GM12865 (cell line): ENCODE results near the gene TMEM235.

ENCODE experiments used
- DNase-seq: peaks from one replicate; pipeline ENCODE4 v3.0.0; 2010; ENCODE audit warnings: low read depth
- H3K4me3 ChIP-seq: 2 replicates; pipeline ENCODE4 v1.5.1; 2011; ENCODE audit warnings: mild to moderate bottlenecking, low read depth, low read length, control low read depth
- TF ChIP-seq, protein P1 (sequence below): IDR thresholded peaks from 2 replicates; pipeline ENCODE4 v1.5.1; 2011; ENCODE audit warnings: low read length, control low read depth, low read depth, inconsistent platforms; ENCODE audit not compliant: insufficient read depth; ENCODE audit errors: missing control alignments

The TMEM235 gene

DNA sequence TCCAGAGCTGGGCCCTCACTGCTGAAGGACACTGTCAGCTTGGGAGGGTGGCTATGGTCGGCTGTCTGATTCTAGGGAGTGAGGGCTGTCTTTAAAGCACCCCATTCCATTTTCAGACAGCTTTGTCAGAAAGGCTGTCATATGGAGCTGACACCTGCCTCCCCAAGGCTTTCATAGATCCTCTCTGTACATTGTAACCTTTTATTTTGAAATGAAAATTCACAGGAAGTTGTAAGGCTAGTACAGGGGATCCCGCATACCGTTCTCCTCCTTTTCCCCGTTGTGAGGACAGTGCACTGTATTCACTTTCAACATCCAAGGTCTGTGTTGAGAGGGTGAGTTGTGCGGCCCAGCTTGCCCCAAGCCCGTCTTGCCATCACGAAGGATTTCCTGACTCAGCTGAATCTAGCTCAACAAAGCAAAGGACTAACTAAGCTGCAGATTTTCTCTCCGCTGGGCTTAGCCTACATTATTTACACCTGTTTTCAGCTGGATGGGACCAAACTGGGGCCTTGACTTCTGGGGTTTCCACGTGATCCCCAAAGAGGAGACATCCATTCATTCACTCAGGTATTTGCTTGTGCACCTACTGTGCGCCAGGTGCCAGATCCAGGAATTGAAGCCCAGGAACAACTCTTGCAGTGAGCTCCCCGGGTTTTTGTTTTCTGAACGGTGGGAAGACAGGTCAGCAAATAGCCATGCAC lies 5.2 kb upstream of the TMEM235 start:
- H3K4me3 ChIP-seq = no peak overlapping the region
- no peak for DNase-seq

DNA sequence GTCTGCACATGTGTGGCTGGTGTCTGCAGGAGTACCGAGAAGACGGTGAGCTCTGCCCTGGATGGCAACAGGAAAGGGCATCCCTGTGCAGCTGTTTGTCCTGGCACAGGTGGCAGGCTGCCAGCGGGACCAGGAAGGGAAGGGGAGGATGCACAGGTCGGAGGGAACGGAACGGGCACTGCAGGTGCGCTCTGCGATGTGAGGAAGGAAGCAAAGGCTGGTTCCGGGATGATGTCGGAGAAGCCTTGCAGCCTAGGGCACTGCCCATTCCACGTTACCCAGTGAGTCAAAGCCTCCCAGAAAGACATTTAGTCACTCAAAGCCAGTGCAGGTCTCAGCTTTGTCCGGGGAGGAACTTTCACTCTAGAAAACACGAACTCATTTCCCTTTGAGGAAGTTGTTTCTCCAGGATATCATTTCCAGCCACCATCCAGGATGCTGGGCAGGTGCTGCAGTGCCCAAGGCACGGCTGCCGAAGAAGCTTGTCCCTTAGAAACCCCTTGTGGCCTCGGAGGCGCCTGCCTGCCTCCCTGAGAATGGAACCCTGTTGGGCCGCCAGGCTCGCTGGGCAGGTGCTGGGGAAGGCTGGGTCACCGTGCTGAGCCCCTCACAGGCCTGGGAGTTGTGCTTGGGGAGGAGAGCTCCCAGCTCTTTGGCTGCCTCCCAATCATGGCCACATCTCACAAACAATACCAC lies 4.5 kb upstream of the TMEM235 start:
- TF ChIP-seq, protein P1, sequence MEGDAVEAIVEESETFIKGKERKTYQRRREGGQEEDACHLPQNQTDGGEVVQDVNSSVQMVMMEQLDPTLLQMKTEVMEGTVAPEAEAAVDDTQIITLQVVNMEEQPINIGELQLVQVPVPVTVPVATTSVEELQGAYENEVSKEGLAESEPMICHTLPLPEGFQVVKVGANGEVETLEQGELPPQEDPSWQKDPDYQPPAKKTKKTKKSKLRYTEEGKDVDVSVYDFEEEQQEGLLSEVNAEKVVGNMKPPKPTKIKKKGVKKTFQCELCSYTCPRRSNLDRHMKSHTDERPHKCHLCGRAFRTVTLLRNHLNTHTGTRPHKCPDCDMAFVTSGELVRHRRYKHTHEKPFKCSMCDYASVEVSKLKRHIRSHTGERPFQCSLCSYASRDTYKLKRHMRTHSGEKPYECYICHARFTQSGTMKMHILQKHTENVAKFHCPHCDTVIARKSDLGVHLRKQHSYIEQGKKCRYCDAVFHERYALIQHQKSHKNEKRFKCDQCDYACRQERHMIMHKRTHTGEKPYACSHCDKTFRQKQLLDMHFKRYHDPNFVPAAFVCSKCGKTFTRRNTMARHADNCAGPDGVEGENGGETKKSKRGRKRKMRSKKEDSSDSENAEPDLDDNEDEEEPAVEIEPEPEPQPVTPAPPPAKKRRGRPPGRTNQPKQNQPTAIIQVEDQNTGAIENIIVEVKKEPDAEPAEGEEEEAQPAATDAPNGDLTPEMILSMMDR = no peak
- no peak for DNase-seq
- no peak overlapping the region for H3K4me3 ChIP-seq

More for the DNA sequence above, 5.2 kb upstream of the TMEM235 start:
- TF ChIP-seq, protein P1 = no peak

DNA sequence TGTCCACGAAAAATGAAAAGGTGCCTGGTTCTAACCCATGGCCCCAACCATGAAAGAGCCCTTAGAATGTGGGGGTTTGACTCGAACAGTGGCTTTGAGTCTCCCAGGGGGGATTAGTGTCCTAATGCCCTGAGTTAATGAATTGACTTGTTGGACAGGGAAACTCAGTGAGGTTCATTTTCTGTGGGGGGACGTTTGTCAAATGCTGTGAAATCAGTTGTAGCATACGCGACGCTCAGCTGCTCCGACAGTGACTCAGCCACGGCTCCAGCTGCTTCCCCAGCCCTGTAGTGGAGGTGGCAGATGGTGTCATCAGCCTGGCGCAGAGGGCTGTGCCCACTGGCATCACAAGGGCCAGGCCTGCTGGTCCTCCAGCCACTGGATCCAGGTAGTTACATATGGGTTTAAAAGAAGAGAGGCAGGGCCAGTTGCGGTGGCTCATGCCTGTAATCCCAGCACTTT lies 3.9 kb upstream of the TMEM235 start:
- H3K4me3 ChIP-seq = no peak overlapping the region
- TF ChIP-seq, protein P1 = no peak
- no peak for DNase-seq

DNA sequence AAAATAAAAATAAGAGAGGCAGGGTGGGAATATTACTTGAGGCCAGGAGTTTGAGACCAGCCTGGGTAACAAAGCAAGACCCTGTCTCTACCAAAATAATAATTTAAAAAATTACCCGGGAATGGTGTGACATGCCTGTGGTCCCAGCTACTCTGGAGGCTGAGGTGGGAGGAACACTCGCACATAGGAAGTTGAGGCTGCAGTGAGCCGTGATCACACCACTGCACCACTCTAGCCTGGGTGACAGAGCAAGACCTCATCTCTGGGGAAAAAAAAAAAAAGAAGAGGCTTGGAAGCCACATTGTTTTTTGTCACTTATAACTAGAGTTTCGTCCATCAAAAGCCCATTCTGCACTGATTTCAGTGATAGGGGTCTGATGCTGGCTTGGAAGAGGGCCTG lies 3.3 kb upstream of the TMEM235 start:
- TF ChIP-seq, protein P1 = no peak
- H3K4me3 ChIP-seq = no peak overlapping the region
- DNase-seq = no peak

DNA sequence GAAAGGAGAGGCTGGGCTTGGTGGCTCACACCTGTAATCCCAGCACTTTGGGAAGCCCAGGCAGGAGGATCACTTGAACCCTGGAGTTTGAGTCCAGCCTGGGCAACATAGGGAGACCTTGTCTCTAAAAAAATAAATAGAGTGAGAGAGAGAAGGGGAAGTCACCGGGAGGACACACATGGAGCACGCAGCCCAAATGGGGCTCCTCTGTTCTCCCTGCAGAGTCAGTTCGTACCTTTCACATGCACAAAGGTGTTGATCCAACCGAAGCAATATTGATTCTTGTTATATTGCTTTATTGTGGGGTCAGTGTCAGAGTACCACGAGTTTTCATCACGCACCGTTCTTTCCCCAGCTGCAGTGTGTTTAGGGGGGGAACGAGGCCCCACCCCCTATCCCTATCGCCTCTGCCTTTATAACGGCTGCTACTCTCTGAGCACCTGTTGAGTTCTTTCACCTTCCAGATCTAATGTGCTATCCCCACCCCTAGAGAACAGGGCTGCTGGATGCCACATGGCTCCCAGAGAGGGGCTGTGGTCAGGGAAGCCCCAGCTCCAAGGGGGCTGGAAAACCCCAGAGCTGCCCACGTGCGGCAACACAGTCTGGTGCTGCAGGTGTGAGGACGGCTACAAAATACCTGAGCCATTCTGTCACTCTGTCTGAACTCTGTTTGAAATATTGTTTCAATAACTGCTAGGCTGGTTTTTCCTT lies 1.0 kb upstream of the TMEM235 start:
- TF ChIP-seq, protein P1 = no peak
- DNase-seq = no peak
- H3K4me3 ChIP-seq = no peak overlapping the region

DNA sequence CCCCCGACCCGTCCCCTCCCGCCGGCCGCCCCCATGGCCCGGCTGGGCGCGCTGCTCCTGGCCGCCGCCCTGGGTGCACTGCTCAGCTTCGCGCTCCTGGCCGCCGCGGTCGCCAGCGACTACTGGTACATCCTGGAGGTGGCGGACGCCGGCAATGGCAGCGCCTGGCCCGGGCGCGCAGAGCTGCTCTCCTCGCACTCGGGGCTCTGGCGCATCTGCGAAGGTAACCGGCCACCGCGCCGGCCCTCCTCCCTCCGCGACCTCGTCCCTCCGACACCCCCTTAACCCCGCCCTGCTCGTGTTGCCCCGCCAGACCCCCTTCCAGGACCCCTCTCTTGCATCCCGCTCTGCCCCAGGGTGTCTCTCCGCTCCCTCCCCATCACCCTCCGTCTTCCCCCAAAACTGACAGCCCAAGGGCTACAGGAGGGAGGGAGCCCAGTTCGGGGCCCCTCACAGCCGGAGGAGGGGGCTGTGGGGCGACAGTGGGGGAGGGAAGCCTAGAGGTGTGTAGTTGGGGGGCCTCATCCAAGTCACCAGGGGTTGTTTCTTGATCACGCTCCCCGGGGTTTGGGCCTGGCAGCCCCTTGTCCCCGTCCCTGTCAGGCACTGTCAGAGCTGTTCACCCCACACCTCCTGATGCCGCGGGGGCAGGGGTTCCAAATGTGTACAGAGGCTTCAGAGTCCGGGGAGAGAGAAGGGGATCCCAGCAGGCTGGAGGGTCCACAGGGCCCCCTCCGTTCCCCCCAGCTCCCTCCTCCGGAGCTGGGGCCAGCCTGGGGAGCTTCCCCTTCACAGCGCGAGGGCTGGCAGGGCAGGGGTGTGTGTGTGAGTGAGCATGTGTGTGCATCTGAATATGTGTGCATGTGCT lies 794 bp downstream of the TMEM235 start:
- H3K4me3 ChIP-seq = no peak overlapping the region
- TF ChIP-seq, protein P1 = no peak
- DNase-seq = no peak
